Glomerular visceral epithelial cell (primary cell): ENCODE results near the gene NXPH2.

Source experiments
- DNase-seq: peaks from one replicate; pipeline ENCODE4 v3.0.0-alpha.2; 2016; ENCODE audit errors: extremely low spot score

Gene NXPH2

GRCh38 chr2:138637061-138637460 is 143.1 kb downstream of the NXPH2 start:
- DNase-seq, result no peak

GRCh38 chr2:138633049-138633448 is 147.1 kb downstream of the NXPH2 start:
- no peak for DNase-seq

- peak; percentile 45 for DNase-seq
Observed at GRCh38 chr2:138632066-138632620, 148.0 kb downstream of the NXPH2 start.

- no peak for DNase-seq
Observed at GRCh38 chr2:138630164-138630563, 150.0 kb downstream of the NXPH2 start.

- no peak for DNase-seq
Observed at GRCh38 chr2:138626148-138626547, 154.0 kb downstream of the NXPH2 start.

- no peak for DNase-seq
Observed at GRCh38 chr2:138622613-138623012, 157.6 kb downstream of the NXPH2 start.

GRCh38 chr2:138621139-138621538 is 159.1 kb downstream of the NXPH2 start:
- no peak for DNase-seq

GRCh38 chr2:138620431-138620830 is 159.8 kb downstream of the NXPH2 start:
- DNase-seq, result no peak
